ENCODE data around the gene B3GNT9. TPM values are rescaled to one million over a fixed set of nuclear protein-coding genes. Genes with fewer than 3 reads are reported as not detected.

B3GNT9 gene
- total RNA-seq, 1 experiment from 2014 or later = 3.8 TPM

DNA sequence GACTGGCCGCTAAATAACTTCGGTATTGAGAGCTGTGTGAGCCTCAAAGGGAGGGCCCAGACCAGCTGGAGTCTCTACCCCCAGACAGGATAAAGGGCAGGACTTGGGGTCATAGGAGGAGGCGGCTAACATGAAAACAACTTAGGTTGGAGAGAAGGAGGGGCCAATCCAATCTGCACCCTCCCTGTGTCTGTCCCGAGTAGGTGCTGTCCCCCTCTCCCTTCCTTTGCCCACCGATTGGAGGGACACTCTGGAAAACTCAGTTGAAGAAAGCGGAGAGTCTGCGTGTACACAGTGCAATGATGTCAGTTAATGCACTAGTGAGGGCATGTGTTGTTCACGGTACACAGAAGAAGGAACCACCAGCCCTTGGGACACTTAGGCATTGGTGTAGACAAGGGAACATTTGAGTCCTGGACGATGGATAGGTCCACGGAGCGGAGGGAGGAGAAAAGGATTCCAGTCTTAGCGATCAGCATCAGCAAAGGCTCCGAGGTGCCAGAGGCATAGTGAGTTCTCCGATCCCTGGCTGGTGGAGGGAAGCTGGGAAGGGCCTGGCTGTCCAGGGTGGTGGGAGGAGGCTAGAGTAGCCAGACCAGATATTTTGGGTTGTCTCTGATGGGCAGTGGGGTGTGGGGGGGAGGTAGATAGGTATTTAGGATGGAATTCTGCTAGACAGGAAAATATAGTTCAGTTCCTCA, 20.3 kb upstream of the B3GNT9 start:
- Histone ChIP-seq H3K27me3 (ENCODE audit: insufficient read depth, low read length) (no peaks in the 10 kb centered on the region), H3K4me1 (ENCODE audit: control insufficient read depth in 1 of 2, insufficient read depth in 2 of 2, low read length in 2 of 2) (peaks cover 42 to 65% of the 10 kb centered on the region in 2 experiments), H3K9me2 (ENCODE audit: insufficient read depth) (no peaks in the 10 kb centered on the region), H3K9ac (ENCODE audit: low read length) (peak overlapping the region; percentile 90), H4K20me1 (ENCODE audit: insufficient read depth) (no peaks in the 10 kb centered on the region), H3K4me3 (replicated peaks in 1 of 2; ENCODE audit: low read depth in 1 of 2, low read length in 2 of 2) (peak overlapping the region; percentile 64 to 75), H2AFZ (ENCODE audit: low read depth, low read length, poor library complexity, severe bottlenecking) (no peak overlapping the region), H3K36me3 (ENCODE audit: control insufficient read depth in 1 of 2, insufficient read depth in 2 of 2, low read length in 2 of 2) (0 out of 4 replicates have a peak, but pooled peaks cover 0 to 6% of the 10 kb centered on the region in 2 experiments), H3K9me3 (ENCODE audit: control insufficient read depth in 1 of 2, insufficient read depth in 1 of 2, low read depth in 1 of 2, low read length in 2 of 2) (no peaks in the 10 kb centered on the region), H3K4me2 (ENCODE audit: low read length) (peak overlapping the region; percentile 100), H3K79me2 (ENCODE audit: insufficient read depth, low read length) (peaks cover 8% of the 10 kb centered on the region; the same call in 1 of the 2 replicates), H3K27ac (ENCODE audit: low read depth, low read length) (peak overlapping the region; percentile 81)
- ATAC-seq (peak; percentile 2), DNase-seq (ENCODE audit: low read depth, low spot score) (no peak)
- TSS peak; percentile 27 for BruUV-seq (replicated peaks)
- ChIA-PET CTCF (interaction anchor here (1.0 to 5.6 kb wide), 9 partner anchors 12 to 224 kb away, joined by 4 to 52 read pairs (median 6); partner anchors contain the start of genes CES3, FBXL8, FHOD1 and TRADD), POLR2A (interaction anchor here (0.6 to 2.1 kb wide), 7 partner anchors 7 to 287 kb away, joined by 3 to 17 read pairs (median 4); partner anchors contain the start of genes FBXL8, TMEM208 and TRADD), RAD21 (ENCODE audit: low non-redundant PET in 1 of 2, low total read pairs in 2 of 2, uncharacterized antibody in 2 of 2, unreplicated experiment in 2 of 2) (interaction anchor here (0.7 to 1.7 kb wide), 3 partner anchors 20 to 153 kb away, joined by 3 to 6 read pairs (median 3); partner anchors contain the start of gene B3GNT9 (in 1 of the 2))
- no peak for TF ChIP-seq SP1 (IDR thresholded peaks at IDR 0.05; ENCODE audit: low read depth)
- TF ChIP-seq TCF7L2 (IDR thresholded peaks at IDR 0.05; ENCODE audit: borderline replicate concordance, extremely low read depth, insufficient read depth, insufficient read length) = peak; percentile 36
- TF ChIP-seq, protein P1, sequence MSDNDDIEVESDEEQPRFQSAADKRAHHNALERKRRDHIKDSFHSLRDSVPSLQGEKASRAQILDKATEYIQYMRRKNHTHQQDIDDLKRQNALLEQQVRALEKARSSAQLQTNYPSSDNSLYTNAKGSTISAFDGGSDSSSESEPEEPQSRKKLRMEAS (IDR thresholded peaks at IDR 0.05) = no peak
- TF ChIP-seq POLR2AphosphoS5 (IDR thresholded peaks at IDR 0.05; ENCODE audit: low read depth, low read length) = no peak
- intact Hi-C loops (cut with micrococcal nuclease) = no loop called here

DNA sequence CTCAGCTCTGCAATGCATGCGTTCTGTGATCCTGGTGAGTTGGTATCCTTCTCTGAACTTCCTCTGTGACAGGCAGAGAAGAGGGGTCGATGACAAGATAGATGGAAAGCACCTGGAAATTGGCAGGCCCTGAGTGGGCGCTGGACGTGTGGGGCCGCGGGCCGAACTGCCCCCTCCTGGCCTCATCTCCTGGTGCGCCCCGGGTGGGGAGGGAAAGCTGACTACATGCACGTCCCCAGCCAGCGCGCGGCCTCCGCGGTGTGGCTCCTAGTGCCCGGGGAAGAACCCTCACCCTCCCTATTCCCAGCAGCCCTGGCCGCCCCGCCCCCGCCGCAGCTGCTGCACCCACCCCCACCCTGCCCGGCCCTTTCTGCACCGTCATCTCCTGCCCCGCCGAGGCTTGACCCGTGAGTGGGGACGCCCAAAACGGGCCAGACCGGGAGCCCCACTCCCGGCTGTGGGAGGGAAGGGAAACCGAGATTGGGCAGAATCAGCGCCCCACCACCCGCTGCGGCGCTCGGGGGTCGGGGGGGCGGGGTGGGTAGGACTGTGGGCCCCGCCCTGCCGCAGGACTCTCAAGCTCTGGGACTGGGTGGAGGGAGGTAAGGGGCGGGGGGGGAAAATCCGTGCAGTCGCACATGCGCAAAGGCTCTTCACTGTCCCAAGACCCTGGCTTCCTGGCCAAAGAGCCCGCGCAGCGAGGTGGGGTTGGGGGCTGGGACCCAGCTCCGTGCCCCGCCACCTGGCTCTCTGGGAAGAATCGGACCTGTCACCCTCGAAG, 19.6 kb upstream of the B3GNT9 start, which contains the start of gene NOL3:
Gene NOL3, plus strand, starts transcription at position 371 of the 781 bp plus-strand sequence.
- ATAC-seq (peak; percentile 53), DNase-seq (ENCODE audit: low read depth, low spot score) (no peak)
- Histone ChIP-seq H3K9me3 (ENCODE audit: control insufficient read depth in 1 of 2, insufficient read depth in 1 of 2, low read depth in 1 of 2, low read length in 2 of 2) (no peaks in the 10 kb centered on the region), H3K4me1 (ENCODE audit: control insufficient read depth in 1 of 2, insufficient read depth in 2 of 2, low read length in 2 of 2) (peaks cover 38 to 61% of the 10 kb centered on the region in 2 experiments), H3K9me2 (ENCODE audit: insufficient read depth) (no peaks in the 10 kb centered on the region), H3K27ac (ENCODE audit: low read depth, low read length) (peak within 1 kb of the TSS; percentile 81), H3K27me3 (ENCODE audit: insufficient read depth, low read length) (no peaks in the 10 kb centered on the region), H4K20me1 (ENCODE audit: insufficient read depth) (no peaks in the 10 kb centered on the region), H3K9ac (ENCODE audit: low read length) (peak within 1 kb of the TSS; percentile 90), H3K79me2 (ENCODE audit: insufficient read depth, low read length) (peaks cover 8% of the 10 kb centered on the region; the same call in 1 of the 2 replicates), H3K4me2 (ENCODE audit: low read length) (peak within 1 kb of the TSS; percentile 100), H3K36me3 (ENCODE audit: control insufficient read depth in 1 of 2, insufficient read depth in 2 of 2, low read length in 2 of 2) (0 out of 4 replicates have a peak, but pooled peaks cover 0 to 5% of the 10 kb centered on the region in 2 experiments), H2AFZ (ENCODE audit: low read depth, low read length, poor library complexity, severe bottlenecking) (no peak within 1 kb of the TSS), H3K4me3 (replicated peaks in 1 of 2; ENCODE audit: low read depth in 1 of 2, low read length in 2 of 2) (peak within 1 kb of the TSS; percentile 64 to 75)
- ChIA-PET RAD21 (ENCODE audit: low non-redundant PET in 1 of 2, low total read pairs in 2 of 2, uncharacterized antibody in 2 of 2, unreplicated experiment in 2 of 2) (interaction anchor here (0.7 to 1.7 kb wide), 3 partner anchors 17 to 152 kb away, joined by 3 to 6 read pairs (median 3); no protein-coding TSS in a partner anchor), CTCF (interaction anchor here (0.6 to 5.6 kb wide), 15 partner anchors 8 to 569 kb away, joined by 3 to 52 read pairs (median 4); partner anchors contain the start of genes CES3, FBXL8, FHOD1 and TRADD), POLR2A (interaction anchor here (0.6 to 2.1 kb wide), 7 partner anchors 8 to 287 kb away, joined by 3 to 17 read pairs (median 4); partner anchors contain the start of genes FBXL8, TMEM208 and TRADD)
- BruUV-seq (replicated peaks) = no TSS peak
- intact Hi-C loops (cut with micrococcal nuclease) = no loop called here
- TF ChIP-seq YY1 (IDR thresholded peaks at IDR 0.05; ENCODE audit: extremely low read depth, insufficient replicate concordance, low read depth, low read length) (no peak), CBX3 (IDR thresholded peaks at IDR 0.05; ENCODE audit: low read depth) (no peak), ZFX (IDR thresholded peaks at IDR 0.05) (peak; percentile 45), TCF7L2 (IDR thresholded peaks at IDR 0.05; ENCODE audit: borderline replicate concordance, extremely low read depth, insufficient read depth, insufficient read length) (no peak), CEBPB (IDR thresholded peaks at IDR 0.05; ENCODE audit: low read depth) (no peak)
- TF ChIP-seq, protein P2, sequence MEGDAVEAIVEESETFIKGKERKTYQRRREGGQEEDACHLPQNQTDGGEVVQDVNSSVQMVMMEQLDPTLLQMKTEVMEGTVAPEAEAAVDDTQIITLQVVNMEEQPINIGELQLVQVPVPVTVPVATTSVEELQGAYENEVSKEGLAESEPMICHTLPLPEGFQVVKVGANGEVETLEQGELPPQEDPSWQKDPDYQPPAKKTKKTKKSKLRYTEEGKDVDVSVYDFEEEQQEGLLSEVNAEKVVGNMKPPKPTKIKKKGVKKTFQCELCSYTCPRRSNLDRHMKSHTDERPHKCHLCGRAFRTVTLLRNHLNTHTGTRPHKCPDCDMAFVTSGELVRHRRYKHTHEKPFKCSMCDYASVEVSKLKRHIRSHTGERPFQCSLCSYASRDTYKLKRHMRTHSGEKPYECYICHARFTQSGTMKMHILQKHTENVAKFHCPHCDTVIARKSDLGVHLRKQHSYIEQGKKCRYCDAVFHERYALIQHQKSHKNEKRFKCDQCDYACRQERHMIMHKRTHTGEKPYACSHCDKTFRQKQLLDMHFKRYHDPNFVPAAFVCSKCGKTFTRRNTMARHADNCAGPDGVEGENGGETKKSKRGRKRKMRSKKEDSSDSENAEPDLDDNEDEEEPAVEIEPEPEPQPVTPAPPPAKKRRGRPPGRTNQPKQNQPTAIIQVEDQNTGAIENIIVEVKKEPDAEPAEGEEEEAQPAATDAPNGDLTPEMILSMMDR (IDR thresholded peaks at IDR 0.05 in 2 of 3, conservative IDR thresholded peaks at IDR 0.05 in 1 of 3; ENCODE audit: borderline replicate concordance in 1 of 3, insufficient read depth in 1 of 3, low read depth in 2 of 3, low read length in 2 of 3) = no peak
- TF ChIP-seq, protein P3, sequence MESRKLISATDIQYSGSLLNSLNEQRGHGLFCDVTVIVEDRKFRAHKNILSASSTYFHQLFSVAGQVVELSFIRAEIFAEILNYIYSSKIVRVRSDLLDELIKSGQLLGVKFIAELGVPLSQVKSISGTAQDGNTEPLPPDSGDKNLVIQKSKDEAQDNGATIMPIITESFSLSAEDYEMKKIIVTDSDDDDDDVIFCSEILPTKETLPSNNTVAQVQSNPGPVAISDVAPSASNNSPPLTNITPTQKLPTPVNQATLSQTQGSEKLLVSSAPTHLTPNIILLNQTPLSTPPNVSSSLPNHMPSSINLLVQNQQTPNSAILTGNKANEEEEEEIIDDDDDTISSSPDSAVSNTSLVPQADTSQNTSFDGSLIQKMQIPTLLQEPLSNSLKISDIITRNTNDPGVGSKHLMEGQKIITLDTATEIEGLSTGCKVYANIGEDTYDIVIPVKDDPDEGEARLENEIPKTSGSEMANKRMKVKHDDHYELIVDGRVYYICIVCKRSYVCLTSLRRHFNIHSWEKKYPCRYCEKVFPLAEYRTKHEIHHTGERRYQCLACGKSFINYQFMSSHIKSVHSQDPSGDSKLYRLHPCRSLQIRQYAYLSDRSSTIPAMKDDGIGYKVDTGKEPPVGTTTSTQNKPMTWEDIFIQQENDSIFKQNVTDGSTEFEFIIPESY (IDR thresholded peaks at IDR 0.05; ENCODE audit: extremely low read depth, insufficient replicate concordance, low read length) = no peak

All from HCT116 (cell line).